PC-9 (cell line): Measurements from ENCODE around the gene BCAS3.

Experiments used
- EZH2 ChIP-seq: fragments of 200-600 bp; sonication (generic); IDR thresholded peaks from 2 replicates; pipeline ENCODE4 v1.8.0; 2017; ENCODE audit warnings: antibody characterized with exemption, low read depth
- TF ChIP-seq, protein P1 (sequence below): fragments of 200-600 bp; sonication (generic); conservative IDR thresholded peaks from 2 replicates; pipeline ENCODE4 v1.6.1; 2017; ENCODE audit warnings: mixed run types, antibody characterized with exemption, mild to moderate bottlenecking, moderate library complexity

DNA sequence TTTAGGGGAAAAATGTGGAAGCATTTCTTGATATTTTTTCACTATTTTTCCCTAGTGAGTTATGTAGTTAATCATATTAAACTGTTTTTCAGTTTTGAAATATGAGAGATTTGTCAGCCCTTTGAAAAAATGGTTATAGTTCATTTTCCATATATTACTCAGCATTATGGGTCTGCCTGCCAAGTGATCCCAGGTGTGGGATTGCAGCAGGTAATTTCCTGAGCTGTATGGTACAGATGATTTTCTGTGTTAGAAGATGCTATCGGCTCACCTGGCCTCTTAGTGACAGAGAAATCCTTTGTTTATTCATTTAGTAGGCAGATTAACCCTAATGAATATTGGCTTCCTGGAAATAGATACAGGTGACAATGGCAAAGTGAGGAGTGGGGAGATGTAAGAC lies 446.9 kb downstream of the BCAS3 start:
- TF ChIP-seq, protein P1, sequence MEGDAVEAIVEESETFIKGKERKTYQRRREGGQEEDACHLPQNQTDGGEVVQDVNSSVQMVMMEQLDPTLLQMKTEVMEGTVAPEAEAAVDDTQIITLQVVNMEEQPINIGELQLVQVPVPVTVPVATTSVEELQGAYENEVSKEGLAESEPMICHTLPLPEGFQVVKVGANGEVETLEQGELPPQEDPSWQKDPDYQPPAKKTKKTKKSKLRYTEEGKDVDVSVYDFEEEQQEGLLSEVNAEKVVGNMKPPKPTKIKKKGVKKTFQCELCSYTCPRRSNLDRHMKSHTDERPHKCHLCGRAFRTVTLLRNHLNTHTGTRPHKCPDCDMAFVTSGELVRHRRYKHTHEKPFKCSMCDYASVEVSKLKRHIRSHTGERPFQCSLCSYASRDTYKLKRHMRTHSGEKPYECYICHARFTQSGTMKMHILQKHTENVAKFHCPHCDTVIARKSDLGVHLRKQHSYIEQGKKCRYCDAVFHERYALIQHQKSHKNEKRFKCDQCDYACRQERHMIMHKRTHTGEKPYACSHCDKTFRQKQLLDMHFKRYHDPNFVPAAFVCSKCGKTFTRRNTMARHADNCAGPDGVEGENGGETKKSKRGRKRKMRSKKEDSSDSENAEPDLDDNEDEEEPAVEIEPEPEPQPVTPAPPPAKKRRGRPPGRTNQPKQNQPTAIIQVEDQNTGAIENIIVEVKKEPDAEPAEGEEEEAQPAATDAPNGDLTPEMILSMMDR: no peak
- TF ChIP-seq EZH2: no peak
